Posterior cingulate gyrus (tissue), 11 donors: ENCODE results near the gene SEZ6L2.
"Not testable (repeated sequence)": the region's sequence is repeated elsewhere in the genome, so short reads cannot be mapped to it uniquely, and the experiment has no call there.

Source experiments
- DNase-seq, 10 donors: peaks; one replicate each; pipeline versions ENCODE4 v3.0.0 to v3.0.0-alpha.2; 2020 to 2021; ENCODE audit warnings: mixed read lengths in 3 of 10
- intact Hi-C: fragments of 100-400 bp; cut with DNase I; formaldehyde crosslinking; loops from one replicate; pipeline ENCODE4 v1.15.1; 2023

SEZ6L2 gene

GRCh38 chr16:29833219-29833618 lies 66.1 kb downstream of the SEZ6L2 start:
- intact Hi-C loops, DNase-seq: not testable (repeated sequence)

- intact Hi-C loops = no loop called here
- DNase-seq = peak in 1 of 10 donors; percentile 67
Observed at GRCh38 chr16:29831490-29831889, 67.9 kb downstream of the SEZ6L2 start.

DNA sequence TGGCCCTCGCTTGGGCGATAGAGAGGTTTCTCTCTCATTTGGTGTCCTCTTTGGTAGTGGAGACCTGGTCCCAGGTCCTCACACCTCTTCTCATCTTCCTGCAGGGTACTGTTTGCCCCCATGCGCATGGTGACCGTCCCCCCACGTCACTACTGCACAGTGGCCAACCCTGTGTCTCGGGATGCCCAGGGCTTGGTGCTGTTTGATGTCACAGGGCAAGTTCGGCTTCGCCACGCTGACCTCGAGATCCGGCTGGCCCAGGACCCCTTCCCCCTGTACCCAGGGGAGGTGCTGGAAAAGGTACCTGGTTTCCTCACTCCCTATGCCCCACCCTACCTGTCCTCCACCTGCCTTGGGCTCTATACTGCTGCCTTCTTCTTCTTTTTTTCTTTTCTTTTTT lies 68.6 kb downstream of the SEZ6L2 start:
- intact Hi-C loops = no loop called here
- DNase-seq = peak in 1 of 10 donors; percentile 43

GRCh38 chr16:29826342-29826695 lies 73.0 kb downstream of the SEZ6L2 start:
- intact Hi-C loops = no loop called here
- DNase-seq = no peak

DNA sequence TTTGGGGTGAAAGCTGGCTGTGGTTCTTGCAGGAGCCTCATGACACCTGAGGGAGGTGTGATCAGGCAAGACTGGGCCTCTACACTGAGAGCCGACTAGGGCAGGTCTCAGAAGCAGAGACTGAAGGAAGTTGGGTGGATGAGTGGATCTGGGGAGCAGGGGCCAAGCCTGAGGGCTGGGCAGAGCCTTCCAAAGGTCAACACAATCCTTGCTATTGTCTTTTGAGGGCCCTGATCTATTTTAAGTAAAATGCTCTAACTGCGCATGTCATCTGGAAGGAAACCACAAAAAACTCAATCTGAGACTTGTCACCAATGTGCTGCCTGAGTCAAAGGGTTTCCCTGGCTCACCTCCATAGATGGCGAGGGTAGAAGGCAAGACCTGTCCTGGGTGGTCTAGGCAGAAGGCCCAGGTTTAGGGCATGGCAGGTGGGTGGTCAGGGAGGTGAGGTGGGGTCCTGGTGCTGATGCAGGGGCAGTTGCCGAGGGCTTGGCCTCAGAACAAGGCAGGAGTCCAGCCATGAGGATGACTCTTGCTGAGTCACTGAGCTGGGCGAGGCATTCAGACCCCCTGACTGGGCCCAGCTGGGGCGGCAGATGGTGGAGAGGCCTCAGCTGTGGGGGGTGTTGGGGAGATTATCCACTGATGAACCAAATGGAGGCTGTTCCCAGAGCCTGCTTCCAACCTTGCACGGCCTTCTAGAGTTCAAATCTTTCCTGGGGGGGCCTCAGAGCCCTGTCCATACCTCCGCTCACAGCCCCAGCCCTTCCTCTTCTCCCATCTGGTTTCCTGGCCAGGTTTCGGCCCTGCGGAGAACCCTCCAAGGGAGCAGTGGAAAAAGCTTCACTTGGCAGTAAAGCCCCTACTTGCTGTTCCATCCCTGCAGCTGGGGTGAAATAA lies 74.0 kb downstream of the SEZ6L2 start:
- DNase-seq = peak in 5 of 10 donors; percentile 51 to 95 (median 68)
- intact Hi-C loops = no loop called here

DNA sequence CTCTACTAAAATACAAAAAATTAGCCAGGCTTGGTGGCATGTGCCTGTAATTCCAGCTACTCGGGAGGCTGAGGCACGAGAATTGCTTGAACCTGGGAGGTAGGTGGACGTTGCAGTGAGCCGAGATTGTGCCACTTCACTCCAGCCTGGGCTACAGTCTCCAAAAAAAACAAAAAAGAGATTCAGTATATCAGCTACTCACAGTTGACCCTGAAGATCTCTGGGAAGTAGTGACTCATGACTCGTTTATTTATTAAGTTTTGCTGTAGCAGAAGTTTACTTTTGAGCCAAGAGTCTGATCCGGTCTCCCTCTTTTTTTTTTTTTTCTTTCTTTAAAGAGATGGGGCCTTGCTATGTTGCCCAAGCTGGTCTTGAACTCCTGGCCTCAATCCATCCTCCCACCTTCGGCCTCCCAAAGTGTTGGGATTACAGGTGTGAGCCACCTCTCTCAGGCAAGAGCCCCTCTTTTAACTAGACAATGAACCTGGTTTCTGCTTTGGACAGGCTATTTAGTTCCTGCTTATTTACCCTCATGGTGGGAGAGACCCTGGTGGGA lies 74.7 kb downstream of the SEZ6L2 start:
- intact Hi-C loops = no loop called here
- no peak for DNase-seq

DNA sequence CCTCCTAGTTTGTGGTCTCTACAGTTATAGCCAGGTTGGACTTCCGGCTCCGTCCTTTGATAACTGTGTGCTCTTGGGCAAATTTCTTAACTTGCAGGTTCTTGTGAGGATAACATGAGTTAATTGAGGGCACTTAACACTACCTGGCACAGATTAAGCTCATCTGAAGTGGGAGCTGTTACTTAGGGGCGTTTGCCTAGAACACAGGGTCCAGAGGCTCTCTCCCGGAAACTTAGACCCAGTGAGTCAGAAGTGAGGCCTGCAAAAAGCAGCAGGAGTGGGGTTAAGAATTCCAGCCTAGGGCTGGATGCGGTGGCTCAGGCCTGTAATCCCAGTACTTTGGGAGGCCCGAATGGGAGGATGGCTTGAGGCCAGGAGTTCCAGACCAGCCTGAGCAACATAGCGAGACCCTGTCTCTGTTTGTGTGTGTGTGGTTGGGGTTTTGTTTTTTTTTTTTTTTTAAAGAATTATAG lies 77.7 kb downstream of the SEZ6L2 start:
- intact Hi-C loops = no loop called here

More for the DNA sequence above, 77.7 kb downstream of the SEZ6L2 start:
- DNase-seq = peak in 1 of 10 donors; percentile 59
